ENCODE data around the gene CASK.

The CASK gene

GRCh38 chrX:41522671-41523070, 400.7 kb downstream of the CASK start:
- H3K4me3 ChIP-seq (replicated peaks; ENCODE audit: low read depth, low read length): no peak overlapping the region
- DNase-seq (ENCODE audit: low read depth): no peak
- no peak for TF ChIP-seq CTCF (IDR thresholded peaks at IDR 0.05; ENCODE audit: low read length, missing control alignments)

- no peak overlapping the region for H3K4me3 ChIP-seq (replicated peaks; ENCODE audit: low read depth, low read length)
- DNase-seq (ENCODE audit: low read depth): no peak
- TF ChIP-seq CTCF (IDR thresholded peaks at IDR 0.05; ENCODE audit: low read length, missing control alignments): no peak
Observed at GRCh38 chrX:41522081-41522480, 401.3 kb downstream of the CASK start.

- no peak for TF ChIP-seq CTCF (IDR thresholded peaks at IDR 0.05; ENCODE audit: low read length, missing control alignments)
- no peak for DNase-seq (ENCODE audit: low read depth)
- H3K4me3 ChIP-seq (replicated peaks; ENCODE audit: low read depth, low read length): no peak overlapping the region
Observed at GRCh38 chrX:41519468-41519867, 403.9 kb downstream of the CASK start.

GRCh38 chrX:41518841-41519220, 404.5 kb downstream of the CASK start:
- TF ChIP-seq CTCF (IDR thresholded peaks at IDR 0.05; ENCODE audit: low read length, missing control alignments): no peak
- no peak for DNase-seq (ENCODE audit: low read depth)
- no peak overlapping the region for H3K4me3 ChIP-seq (replicated peaks; ENCODE audit: low read depth, low read length)

DNA sequence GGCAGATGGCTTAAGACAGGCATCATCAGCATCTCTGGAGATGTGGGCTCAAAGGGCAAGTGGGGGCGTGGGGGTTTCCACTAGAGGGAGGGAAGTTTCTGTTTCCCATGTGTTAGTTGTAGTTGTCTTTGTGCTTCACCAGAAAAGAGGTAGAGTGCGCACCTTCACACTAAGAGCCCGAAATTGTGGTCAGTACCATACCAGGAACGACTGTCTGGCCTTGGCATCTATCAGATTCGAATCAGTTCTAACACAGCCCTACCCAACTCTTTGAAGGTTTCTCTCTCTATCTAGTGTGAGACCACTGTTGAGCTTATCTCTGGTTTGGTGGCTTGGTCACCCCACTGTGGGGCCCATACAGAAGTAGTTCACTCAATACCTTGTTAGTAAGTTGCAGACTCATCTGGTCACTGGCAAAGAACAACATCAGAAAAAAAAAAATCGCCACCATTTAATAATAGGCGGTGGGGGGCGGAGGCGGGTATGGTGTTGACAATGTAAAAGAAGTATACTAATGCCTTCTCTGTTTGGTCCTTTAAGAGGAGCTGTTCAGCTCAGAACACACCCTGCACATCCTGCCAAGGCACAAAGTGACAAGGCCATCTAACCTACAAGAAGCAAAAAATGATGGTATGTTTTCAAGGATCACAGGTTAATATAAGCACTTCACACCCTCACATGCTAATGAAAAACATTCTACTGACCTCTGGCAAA, 405.1 kb downstream of the CASK start:
- TF ChIP-seq CTCF (IDR thresholded peaks at IDR 0.05; ENCODE audit: low read length, missing control alignments): no peak
- no peak for DNase-seq (ENCODE audit: low read depth)
- H3K4me3 ChIP-seq (replicated peaks; ENCODE audit: low read depth, low read length): no peak overlapping the region

- TF ChIP-seq CTCF (IDR thresholded peaks at IDR 0.05; ENCODE audit: low read length, missing control alignments): no peak
- no peak for DNase-seq (ENCODE audit: low read depth)
- H3K4me3 ChIP-seq (replicated peaks; ENCODE audit: low read depth, low read length): no peak overlapping the region
Observed at GRCh38 chrX:41516999-41517765, 406.2 kb downstream of the CASK start.
